ENCODE data around the gene P2RY8. TPM values are rescaled to one million over a fixed set of nuclear protein-coding genes. Genes with fewer than 3 reads are reported as not detected.
"Not testable (repeated sequence)": the region's sequence is repeated elsewhere in the genome, so short reads cannot be mapped to it uniquely, and the experiment has no call there.

The P2RY8 gene
- total RNA-seq, 1 donor from 2014 or later, result 0.52 TPM

DNA sequence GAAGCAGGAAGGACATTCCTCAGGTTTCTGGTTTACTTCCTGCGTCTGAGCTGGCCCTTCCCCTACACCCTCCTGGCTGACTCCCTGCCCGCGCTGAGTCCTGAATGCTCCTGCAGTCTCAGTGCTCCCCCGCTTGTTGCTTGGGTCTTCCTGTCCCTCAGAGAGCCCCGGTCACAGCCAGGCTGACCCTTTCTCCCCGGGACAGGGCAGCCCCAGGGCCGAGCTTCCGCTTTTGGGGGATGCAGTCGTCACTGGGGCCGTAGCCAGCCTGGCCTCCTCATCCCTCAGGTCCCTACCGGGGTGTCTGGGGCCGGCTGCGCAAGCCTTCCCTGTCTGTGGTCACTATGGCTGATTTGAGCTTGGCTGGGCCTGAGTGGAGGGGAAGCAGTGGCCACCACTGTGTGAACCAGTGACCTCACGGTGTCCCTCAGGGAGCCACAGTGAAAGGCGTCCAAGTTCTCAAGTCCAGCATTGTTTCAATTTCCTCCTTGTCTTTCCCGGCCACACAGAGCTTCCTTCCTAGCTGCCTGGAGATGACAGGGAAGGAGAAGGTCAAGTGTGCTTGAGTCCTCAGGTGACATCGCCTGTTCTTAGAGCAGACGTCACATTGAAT is 50.1 kb downstream of the P2RY8 start:
- ATAC-seq, result peak; percentile 45

DNA sequence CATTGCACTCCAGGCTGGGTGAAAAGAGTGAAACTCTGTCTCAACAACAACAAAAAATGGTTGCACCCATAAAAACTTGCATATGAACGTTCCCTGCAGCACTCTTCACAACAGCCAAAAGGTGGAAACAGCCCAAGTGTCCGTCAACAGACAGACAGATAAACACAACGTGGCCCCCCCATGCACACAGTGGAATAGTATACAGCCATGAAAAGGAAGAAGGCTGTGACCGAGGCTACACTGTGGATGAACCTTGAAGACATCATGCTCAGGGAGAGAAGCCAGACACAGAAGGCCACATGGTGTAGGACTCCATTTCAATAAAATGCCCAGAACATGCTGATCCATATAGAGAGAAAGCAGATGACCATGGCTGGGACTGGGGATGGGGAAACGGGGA is 50.8 kb downstream of the P2RY8 start:
- ATAC-seq, result no peak

DNA sequence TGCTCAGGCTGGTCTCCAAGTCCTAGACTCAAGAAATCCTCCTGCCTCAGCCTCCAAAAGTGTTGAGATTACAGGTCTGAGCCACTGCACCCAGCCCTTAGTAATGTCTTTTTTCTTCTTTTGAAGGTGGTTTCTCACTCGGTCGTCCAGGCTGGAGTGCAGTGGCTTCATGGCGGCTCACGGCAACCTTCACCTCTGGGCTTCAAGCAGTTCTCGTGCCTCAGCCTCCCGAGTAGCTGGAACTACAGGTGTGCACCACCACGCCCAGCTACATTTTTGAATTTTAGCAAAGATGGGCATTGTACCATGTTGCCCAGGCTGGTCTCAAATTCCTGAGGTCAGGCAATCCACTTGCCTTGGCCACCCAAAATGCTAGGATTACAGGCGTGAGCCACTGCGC is 52.0 kb downstream of the P2RY8 start:
- no peak for ATAC-seq

DNA sequence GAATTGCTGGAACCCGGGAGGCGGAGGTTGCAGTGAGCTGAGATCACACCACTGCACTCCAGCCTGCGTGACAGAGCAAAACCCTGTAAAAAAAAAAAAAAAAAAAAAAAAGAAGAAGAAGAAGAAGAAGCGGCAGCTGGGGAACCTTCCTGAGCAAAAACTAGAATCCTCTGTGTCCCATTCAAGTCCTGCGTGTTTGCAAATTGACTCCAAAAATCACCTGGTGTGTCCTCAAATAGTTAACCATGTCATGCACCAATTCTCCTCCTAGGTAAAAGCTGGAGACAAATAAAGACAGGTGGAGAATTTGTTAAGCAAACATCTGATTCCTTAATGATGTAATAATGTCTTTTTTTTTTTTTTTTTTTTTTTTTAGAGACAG is 52.4 kb downstream of the P2RY8 start:
- ATAC-seq, result no peak

DNA sequence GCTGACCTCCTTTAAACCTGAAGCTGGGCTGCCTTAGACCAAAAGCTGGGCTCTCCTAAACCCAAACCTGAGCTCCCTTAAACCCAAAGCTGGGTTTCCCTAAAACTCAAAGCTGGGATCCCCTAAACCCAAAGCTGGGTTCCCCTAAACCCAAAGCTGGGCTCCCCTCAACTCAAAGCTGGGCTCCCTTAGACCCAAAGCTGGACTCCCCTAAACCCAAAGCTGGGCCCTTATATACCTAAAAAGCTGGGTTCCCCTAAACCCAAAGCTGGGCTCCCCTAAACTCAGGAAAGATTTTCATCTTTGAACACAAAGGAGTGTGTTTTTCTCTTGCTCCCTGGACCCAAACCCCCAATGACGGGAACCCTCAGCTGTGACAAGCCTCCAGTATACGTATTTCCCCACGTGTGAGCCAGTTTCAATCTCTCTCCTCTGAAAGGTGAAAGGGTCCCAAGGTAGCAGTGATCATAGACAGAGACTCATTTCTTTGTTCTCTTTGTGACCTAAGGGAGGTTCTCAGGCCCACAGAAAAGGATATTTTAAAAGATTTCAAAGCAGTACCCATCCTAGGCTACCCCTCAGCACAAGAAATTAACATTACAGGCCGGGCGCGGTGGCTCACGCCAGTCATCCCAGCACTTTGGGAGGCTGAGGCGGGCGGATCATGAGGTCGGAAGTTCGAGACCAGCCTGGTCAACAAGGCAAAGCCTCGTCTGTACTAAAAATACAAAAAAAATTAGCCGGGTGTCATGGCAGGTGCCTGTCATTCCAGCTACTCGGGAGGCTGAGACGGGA is 52.9 kb downstream of the P2RY8 start:
- no peak for ATAC-seq

DNA sequence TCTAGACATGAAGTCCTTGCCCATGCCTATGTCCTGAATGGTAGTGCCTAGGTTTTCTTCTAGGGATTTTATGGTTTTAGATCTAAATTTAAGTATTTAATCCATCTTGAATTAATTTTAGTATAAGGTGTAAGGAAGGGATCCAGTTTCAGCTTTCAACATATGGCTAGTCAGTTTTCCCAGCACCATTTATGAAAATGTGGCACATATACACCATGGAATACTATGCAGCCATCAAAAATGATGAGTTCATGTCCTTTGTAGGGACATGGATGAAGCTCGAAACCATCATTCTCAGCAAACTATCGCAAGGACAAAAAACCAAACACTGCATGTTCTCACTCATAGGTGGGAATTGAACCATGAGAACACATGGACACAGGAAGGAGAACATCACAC is 54.5 kb downstream of the P2RY8 start:
- not testable (repeated sequence) for ATAC-seq

DNA sequence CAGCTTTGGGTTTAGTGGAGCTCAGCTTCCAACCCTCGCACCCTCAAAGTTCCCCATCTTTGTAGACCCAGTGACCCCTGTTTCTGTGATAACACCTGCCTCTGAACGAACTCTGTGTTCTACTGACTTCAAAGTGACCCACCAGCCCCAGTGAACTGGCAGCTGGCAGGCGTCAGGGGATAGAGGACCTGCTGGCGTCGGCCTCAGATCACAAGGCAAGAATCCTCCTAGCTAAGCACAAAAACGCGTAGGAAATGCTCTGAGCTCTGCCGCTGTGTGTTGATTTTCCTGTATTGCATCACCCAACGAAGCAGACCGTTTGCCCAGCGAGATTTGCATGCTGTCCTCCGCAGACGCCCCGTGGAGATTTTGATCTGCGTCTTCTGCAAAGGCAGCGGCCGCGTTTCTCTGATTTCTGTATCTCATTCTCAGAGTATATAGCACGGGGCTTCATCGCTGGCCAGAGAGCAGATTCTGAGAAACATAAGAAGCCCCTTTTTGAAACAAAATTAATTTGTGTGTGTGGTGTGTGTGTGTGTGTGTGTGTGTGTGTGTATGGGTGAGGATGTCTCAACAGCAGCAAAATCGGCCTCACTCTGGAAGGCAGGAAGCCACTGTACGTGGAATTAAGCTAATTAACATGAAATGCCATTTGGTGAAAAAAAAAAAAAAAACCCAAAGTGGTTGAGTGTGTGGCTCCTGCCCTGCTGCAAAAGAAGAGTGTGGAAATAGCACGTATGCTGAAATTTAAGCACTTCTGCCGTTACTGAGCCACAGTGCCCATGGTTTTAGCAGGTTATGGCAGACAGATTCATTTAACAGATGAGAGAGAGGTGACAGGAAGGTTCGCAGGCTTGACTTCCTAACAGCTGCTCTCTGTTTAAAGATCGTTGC is 55.1 kb downstream of the P2RY8 start:
- ATAC-seq, result peak; percentile 71

DNA sequence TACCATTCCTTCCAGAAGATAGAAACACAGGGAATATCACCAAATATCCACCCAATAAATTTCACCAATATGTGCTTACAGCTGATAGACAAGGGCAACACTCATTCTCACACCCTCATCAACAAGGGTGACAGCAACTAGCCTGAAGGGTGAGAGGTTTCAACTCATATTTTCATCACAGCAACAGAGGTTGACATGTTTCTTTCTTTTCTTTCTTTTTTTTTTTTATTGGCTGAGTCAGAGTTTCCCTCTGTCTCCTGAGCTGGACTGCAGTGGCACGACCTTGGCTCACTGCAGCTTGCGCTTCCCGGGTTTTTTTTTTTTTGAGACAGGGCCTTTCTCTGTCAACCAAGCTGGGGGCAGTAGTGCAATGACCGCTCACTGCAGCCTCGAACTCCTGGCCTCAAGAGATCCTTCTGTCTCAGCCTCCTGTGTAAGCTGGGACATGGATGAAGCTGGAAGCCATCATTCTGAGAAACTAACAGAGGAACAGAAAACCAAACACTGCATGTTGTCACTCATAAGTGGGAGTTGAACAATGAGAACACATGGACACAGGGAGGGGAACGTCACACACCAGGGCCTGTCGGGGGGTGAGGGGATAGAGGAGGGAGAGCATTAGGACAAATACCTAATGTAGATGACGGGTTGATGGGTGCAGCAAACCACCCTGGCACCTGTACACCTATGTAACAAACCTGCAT is 56.8 kb downstream of the P2RY8 start:
- ATAC-seq, result no peak

DNA sequence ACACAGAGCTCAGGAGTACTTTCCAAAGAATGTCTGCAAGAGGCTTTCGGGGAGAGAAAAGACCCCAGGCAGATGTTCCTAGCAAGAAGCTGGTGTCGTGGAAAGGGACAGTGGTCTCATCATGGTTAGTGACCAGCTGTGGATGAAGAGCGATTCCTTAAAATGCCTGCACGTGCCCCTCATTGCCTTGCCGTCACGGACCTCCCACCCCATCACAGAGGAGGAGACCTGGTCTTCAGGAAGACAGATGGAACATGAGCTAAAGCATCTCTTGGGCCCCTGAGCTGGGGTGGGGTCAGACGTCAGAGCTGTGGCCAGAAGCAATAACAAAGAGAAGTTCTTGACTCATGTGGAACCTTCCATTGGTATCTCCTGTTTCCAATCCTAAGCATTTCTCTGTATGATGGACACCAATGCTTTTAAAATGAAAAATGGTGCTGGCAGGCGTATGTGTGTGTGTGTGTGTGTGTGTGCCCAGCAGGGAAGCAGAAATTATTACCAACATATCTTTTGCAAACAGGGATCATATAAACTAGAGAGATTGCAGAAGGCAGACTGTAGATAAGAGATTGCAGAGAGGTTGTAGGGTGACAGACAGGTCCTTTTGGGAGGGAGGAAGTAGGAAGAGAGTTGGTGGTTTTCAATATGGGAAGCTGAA is 59.1 kb downstream of the P2RY8 start:
- ATAC-seq, result no peak

DNA sequence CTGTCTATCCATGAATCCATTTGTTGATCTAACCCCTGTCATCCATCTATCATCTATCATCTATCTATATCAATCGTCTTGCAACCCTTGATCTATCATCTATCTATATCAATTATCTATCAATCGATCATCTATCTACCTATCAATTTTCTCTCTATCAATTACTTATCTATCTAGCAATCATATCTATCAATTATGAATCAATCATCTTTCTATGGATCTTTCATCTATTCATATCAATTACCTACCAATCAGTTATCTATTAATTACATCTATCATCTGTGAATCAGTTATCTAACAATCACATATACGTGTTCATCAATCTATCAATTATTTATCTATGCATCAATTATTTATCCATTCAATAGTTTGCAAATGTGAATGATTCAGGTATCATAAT is 59.8 kb downstream of the P2RY8 start:
- no peak for ATAC-seq

DNA sequence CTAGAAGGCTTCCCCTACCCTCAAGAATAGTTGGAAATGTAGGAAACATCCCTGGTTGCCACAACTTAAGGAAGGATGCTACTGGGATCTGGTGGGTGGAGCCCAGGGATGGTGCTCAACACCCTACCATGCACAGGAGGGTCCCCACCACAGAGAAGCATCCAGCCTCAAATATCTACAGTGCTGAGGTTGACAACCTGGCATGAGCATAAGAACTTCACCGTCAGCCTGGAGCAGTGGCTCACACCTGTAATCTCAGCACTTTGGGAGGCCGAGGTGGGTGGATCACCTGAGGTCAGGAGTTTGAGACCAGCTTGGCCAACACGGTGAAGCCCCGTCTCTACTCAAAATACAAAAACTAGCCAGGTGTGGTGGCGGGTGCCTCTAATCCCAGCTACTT is 60.3 kb downstream of the P2RY8 start:
- no peak for ATAC-seq

DNA sequence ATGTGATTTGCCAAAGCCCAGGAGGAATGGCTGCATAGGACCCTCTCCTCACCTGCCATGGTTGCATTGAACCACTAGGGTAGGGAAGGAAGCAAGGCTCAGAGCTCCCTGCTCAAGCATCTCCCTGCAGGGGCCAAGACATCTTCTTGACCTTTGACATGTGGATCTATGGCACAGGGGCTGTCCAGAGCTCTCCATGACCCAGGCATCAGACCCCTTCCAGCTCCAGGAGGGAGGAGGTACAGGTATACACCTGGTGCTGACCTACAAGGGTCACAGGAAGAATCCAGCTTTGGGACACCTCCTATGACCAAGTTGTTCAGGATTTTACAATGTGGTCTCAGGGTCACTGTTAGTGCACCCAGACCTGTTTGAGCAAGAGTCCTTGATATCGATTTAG is 61.1 kb downstream of the P2RY8 start:
- ATAC-seq, result no peak

DNA sequence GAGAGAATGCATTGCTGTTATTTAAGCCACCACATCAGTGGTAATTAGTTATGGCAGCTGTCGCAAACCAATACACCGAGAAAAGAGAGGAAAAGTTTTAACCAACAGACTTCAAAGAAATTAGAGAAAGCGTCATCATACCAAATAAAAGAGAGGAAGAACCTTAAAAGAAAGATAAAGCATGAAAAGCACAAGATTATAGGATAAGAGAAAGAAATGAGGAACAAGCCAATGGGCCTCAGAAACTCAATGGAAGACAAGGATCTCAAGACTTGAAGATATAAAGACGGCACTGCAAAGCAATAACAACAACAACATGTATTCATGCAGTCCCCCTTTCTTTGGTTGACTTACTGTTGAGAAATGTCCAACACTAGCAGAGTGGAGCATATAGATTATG is 61.5 kb downstream of the P2RY8 start:
- ATAC-seq, result no peak

DNA sequence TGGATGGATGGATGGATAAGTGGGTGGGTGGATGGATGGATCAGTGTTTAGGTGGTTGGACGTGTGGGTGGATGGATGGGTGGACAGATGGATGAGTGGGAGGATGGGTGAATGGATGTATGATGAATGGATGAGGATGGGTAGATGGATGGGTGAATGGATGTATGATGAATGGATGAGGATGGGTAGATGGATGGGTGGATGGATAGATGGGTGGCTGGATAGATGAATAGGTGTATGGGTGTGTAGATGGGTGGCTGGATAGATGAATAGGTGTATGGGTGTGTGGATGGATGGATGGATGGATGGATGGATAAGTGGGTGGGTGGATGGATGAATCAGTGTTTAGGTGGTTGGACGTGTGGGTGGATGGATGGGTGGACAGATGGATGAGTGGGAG is 62.4 kb downstream of the P2RY8 start:
- not testable (repeated sequence) for ATAC-seq

DNA sequence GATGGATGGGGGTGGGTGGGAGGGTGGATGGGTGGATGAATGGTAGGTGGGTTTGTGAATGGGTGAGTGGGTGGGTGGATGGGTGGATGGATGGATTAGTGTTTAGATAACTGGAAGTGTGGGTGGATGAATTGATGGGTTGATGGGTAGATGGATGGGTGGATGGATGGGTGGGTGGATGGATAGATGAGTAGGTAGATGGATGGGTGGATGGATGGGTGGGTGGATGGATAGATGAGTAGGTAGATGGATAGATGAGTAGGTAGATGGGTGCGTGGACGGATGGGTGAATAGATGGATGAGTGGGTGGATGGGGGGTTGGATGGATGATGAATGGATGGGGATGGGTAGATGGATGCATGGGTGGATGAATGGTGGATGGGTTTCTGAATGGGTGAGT is 64.0 kb downstream of the P2RY8 start:
- ATAC-seq, result no peak

DNA sequence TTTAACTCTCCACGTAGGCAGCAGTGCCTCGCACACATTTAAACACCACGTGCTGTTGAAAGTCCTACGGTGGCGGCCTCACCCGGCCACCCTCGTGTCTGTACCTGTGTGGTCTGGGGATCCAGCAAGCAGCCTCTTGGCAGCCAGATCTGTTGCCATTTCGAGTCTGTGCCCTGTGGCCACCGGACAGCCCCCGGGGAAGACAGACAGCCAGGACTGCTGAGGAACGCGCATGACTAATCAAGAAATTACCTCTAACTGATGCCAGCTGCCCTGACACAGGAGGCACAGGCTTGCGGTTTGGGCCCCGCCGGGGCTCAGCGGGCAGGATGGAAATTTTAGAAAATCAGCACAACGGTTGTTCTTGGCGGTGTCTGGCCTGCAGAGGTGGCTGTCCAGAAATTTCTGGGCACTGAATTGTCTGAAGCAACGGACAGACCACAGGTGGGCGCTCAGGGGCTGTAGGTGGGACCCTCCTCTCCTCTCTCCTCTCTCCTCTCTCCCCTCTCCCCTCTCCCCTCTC is 68.7 kb downstream of the P2RY8 start:
- ATAC-seq, result peak; percentile 37

DNA sequence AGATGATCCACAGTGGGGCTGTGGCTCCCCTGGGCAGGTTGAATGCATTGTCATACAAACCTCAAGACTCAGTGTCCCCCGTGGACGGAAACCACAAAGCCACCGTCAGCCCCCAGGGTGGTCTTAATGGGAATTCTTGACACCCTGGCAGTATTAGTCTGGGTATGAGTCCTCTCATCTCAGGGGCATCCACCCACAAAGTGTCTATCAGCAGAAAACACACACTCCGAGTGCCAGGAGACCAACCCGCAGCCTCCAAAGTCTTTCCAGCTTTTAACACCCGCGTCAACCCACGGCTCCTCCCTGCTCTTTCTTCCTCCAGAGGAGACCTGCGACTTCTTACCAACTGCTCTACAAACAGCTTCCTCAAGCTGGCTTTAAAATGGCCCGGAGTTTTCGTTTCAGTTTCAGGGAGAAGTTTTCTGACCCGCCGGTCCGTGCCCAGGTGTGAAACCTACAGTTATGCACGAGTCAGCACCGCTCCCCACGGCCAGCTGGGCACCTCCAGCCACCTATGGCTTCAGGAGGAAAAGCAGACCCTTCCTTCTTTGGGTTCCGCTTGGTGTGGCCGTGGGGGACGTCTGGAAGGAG is 69.9 kb downstream of the P2RY8 start:
- ATAC-seq, result no peak

DNA sequence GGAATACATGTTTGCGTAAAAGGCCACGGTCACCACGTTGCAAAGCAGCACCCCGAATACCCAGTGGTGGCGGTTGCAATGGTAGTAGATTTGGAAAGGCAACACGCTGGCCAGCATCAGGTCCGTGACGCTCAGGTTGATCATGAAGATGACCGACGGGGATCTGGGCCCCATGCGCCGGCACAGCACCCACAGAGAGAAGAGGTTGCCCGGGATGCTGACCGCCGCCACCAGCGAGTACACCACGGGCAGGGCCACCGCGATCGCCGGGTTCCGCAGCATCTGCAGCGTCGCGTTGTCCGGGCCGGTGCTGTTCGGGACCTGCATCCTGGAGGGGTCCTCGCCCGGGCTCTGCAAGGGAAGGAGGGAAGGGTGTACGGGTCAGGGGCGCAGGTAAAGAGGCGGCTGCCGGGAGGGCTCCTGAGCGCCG is 70.7 kb downstream of the P2RY8 start:
- no peak for ATAC-seq

DNA sequence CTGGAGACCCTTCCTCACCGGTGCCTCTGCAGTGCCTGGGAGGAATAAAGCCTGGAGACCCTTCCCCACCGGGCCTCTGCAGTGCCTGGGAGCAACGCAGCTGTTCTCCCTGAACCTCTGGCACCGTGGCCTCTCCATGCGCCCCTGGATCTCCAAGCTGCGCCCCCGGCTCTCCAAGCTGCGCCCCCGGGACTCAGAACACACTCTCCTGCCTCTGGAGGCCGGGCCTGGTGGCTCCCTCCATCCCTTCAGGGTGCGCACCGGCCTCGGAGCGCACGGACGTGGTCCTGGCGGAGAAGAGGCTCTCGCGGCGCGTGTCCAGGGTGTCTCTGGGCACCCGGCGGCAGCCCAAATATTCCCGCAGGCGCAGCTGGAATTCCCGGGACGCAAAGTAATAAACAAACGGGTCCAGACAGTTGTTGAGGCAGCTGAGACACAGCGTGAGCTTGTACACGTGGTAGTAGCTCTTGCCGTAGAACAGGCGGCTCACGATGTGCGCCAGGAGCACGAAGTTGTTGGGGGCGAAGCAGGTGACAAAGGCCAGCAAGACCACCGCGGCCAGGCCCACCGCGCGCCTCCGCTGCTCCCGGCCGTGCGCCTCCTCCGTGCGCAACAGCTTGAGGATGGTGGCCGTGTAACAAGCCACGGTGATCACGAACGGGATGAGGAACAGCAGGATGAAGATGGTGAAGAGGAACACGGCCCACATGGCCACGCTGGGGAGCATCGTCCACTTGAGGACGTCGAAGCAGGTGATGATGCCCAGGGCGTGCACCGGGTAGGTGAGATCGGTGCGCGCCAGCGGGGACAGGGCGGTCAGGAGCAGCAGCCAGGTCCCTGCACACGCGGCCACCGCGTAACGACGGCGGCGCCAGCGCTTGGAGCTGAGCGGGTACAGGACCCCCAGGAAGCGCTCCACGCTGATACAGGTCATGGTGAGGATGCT is 71.4 kb downstream of the P2RY8 start:
- no peak for ATAC-seq

DNA sequence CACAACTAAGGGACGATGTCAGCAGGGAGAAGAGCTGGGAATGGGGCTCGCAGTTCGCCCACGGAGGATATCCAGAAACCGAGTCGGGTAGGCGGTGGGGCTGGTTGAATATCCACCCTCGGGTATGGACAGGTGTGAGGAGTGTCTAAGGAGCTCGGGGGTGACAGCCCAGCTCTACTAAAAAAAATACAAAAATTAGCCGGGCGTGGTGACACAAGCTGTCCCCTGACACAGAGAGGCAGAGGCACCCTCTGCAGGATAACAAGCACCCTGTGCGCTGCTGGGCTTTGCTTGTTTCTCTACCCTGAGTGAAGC is 72.1 kb downstream of the P2RY8 start:
- ATAC-seq, result no peak

All from esophagus mucosa (tissue), 1 donor.